Uterine smooth muscle cell (primary cell): ENCODE results near the gene RELB. TPM values are rescaled to one million over a fixed set of nuclear protein-coding genes. Genes with fewer than 3 reads are reported as not detected.

Experiments
- total RNA-seq: library from RNA; depleted of rRNA; stranded (reverse); fragments of >200 nt; gene quantifications from 2 replicates; pipeline ENCODE4 v1.2.3, GENCODE V29; 2014

The RELB gene
- 7.6 and 10.2 TPM in 2 replicates for total RNA-seq

GRCh38 chr19:45001087-45001739, at the start of gene RELB:
TSS of gene RELB (plus strand) at chr19:45001464. CDS start at chr19:45001580, 116 bp downstream.

DNA sequence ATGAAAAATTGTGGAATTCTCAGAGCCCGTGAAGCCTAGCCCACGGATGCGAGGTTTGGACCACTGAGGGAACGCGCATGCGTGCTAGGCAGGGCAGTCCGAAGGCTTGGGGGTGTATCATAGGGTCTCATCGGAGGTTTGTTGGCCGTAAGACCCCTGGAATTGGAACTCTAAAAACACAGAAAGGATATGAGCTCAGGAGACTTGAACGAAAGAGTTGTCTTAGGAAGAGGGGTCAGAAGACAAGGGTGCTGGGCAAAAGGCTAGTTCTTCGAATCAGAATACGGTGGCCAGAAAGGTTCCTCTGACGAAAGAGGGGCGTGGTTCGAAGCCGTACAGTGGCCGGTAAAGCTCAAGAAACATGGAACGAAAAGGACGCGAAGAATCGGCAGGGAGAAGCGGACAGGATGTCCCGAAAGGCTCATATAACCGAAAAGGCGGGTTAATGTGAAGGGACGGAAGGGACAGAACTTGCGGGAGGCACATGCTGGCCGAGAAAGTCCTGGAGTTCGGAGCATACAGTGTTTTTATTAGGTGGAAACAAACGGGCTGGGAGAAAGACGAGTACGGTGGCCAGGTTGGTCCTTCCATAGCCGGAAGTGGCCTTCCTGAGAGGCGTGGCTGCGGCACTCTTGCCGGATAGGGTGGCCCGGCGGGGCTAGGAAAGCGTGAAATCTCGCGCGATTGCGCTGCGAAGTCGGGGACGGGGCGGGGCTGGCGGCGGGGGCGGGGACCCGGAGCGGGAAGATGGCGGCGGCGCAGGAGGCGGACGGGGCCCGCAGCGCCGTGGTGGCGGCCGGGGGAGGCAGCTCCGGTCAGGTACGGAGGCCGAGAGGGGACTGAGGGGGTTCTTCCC, 46.4 kb upstream of the RELB start, which contains the start of gene CLPTM1:
Gene CLPTM1 (plus strand): TSS at position 732 of the 856 bp plus-strand sequence. CDS start 16 bp downstream, at position 748.

DNA sequence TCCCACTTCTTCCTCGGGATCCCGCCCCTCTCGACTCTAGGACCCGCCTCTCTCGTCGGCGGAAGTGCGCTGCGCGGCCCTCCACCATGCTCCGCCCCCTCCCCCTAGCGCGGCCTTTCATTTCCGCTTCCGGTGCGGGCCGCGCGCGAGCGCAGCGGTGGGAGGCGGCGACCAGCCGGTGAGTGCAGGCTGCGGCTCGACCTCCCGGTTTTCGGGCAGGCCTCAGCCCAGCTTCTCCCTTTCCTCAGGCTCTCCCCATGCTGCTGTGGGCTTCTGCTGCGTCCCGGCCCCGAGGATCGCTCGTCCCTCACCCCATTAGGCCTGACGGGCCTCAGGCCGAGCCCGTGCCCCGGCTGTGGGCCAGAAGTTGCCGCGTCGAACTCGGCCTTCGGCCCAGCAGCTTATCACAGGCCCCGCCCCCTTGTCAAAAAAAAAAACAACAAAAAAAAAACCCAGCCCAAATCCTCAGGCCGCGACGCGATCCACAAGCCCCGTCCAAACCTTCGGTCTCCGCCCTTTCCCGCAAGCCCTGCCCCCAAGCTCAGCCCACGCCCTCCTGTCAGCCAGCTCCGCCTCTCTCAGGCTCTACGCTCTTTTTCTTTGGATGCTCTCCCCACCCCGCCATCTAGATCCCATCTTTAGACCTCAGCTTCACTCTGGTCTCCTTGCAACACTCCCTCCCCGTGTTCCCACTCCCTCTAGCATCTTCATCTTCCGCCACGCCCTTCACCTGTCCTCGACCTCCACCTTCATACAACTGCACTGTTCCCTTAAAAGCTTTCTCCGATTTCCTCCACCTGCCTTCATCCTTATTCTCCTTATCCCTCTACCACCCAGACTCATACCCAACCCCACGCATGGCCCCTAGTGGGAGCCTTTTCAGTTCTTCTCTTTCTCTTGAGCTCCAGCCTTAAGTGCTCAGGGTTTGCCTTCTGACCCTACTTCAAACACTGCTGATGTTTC, 37.9 kb downstream of the RELB start, which contains the start of gene CLASRP:
Gene CLASRP (plus strand): TSS at position 115 of the 963 bp plus-strand sequence. CDS start 1,168 bp downstream, outside the sequence.

GRCh38 chr19:45076029-45076850, 75.0 kb downstream of the RELB start, which contains the start of gene ZNF296:
TSS of gene ZNF296 (minus strand) at chr19:45076478. CDS start at chr19:45076373, 105 bp downstream.

DNA sequence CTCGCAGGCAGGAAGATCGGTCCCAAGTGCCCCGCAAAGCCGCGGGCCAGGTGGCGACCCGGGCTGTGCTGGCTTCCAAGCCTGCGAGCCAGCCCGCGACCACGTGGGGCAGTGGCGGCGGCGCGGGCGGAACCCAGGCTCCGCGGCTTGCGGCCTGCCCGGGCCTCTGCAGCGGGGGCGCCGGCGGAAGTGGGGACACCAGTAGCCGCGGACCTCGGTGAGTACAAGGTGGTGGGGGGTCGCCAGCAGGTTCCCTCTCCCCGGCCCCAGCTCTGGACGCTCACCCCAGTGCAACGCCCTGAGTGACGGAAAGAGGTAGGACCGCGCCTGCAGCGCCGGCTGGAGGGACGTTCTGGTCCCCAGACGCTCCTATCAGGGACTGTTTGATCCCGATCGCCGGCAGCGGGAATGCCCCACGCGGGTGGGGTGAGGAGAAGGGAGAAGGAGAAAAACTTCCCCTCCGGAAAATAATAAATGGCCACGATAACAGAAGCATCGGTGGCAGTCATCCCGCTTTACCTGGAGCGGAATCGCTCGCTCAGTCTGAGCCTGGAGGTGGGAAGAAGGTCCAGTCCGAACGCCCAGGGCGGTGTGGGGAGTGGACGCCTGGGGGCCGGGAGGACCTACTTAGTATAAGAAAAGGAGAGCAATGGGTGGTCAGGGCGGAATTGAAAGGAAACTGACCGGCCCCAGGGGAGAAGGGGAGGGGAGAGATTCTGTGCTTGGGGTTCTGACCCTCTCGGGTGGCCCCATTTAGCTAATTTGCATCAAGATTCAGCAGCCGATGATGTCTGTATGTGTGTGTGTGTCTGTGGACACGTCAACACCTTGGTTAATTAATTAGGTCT, 78.0 kb downstream of the RELB start, which contains the start of gene GEMIN7:
Gene GEMIN7 (plus strand): TSS at position 198 of the 848 bp plus-strand sequence. CDS start 10,855 bp downstream, outside the sequence.

Other genes starting within 250 kb of the RELB start
- gene CBLC, start 223.6 kb upstream of the RELB start, total RNA-seq = not detected in 2 replicates
- 6.6 and 14.1 TPM in 2 replicates for gene BCAM, start 192.4 kb upstream of the RELB start, total RNA-seq
- gene NECTIN2, start 155.2 kb upstream of the RELB start, total RNA-seq = 68.9 and 75.4 TPM in 2 replicates
- 41.0 and 87.5 TPM in 2 replicates for gene TOMM40, start 110.2 kb upstream of the RELB start, total RNA-seq
- gene APOE, start 95.7 kb upstream of the RELB start, total RNA-seq = 1.4 and 9.6 TPM in 2 replicates
- gene APOC1, start 86.9 kb upstream of the RELB start, total RNA-seq = 1.4 TPM in 1 of 2 replicates, not detected in the other
- not detected in 2 replicates for gene APOC4, start 59.2 kb upstream of the RELB start, total RNA-seq
- not detected in 2 replicates for gene APOC2, start 55.4 kb upstream of the RELB start, total RNA-seq
- 26.7 and 33.1 TPM in 2 replicates for gene CLPTM1, start 46.1 kb upstream of the RELB start, total RNA-seq
- gene CLASRP, start 37.6 kb downstream of the RELB start, total RNA-seq = 17.0 and 31.2 TPM in 2 replicates
- gene ZNF296, start 75.0 kb downstream of the RELB start, total RNA-seq = 0.22 TPM in 1 of 2 replicates, not detected in the other
- gene GEMIN7, start 77.8 kb downstream of the RELB start, total RNA-seq = 16.2 and 25.8 TPM in 2 replicates
- 44.5 and 50.0 TPM in 2 replicates for gene PPP1R37, start 91.7 kb downstream of the RELB start, total RNA-seq
- 0.12 and 0.44 TPM in 2 replicates for gene NKPD1, start 159.5 kb downstream of the RELB start, total RNA-seq
- 2.0 and 11.1 TPM in 2 replicates for gene TRAPPC6A, start 176.8 kb downstream of the RELB start, total RNA-seq
- 3.9 and 7.5 TPM in 2 replicates for gene BLOC1S3, start 177.3 kb downstream of the RELB start, total RNA-seq
- not detected in 2 replicates for gene EXOC3L2, start 243.9 kb downstream of the RELB start, total RNA-seq
- gene MARK4, start 249.8 kb downstream of the RELB start, total RNA-seq = 8.1 and 9.9 TPM in 2 replicates